HG02759 (cell line): Measurements from ENCODE around the gene METTL1.

Experiments
- ATAC-seq: cut with Tn5 transposase; IDR thresholded peaks from one replicate; pipeline ENCODE4 v1.9.1; 2021; ENCODE audit warnings: mild to moderate bottlenecking, moderate library complexity; ENCODE audit not compliant: unreplicated experiment

The METTL1 gene

GRCh38 chr12:57755454-57756372 is 16.2 kb downstream of the METTL1 start:
- no peak for ATAC-seq

GRCh38 chr12:57755194-57755453 is 16.8 kb downstream of the METTL1 start:
- no peak for ATAC-seq

GRCh38 chr12:57754411-57755193 is 17.3 kb downstream of the METTL1 start, which contains the start of gene MARCHF9:
MARCHF9 (plus strand) TSS chr12:57755103; CDS start chr12:57755529, 426 bp downstream.
- peak; percentile 37 for ATAC-seq

- ATAC-seq = no peak
These were observed 18.1 kb downstream of the METTL1 start for GRCh38 chr12:57753756-57754337.

GRCh38 chr12:57752668-57753000 is 19.3 kb downstream of the METTL1 start:
- ATAC-seq = no peak

GRCh38 chr12:57751788-57752667 is 19.9 kb downstream of the METTL1 start, which contains the start of gene CDK4:
CDK4 (minus strand) TSS chr12:57752310; CDS start chr12:57751717, 593 bp downstream.
- peak; percentile 70 for ATAC-seq

GRCh38 chr12:57751432-57751787 is 20.5 kb downstream of the METTL1 start:
- ATAC-seq = no peak

GRCh38 chr12:57750561-57751431 is 21.1 kb downstream of the METTL1 start:
- no peak for ATAC-seq

- no peak for ATAC-seq
These were observed 22.8 kb downstream of the METTL1 start for GRCh38 chr12:57749061-57749460.

GRCh38 chr12:57746025-57746424 is 25.9 kb downstream of the METTL1 start:
- no peak for ATAC-seq

GRCh38 chr12:57745485-57745881 is 26.4 kb downstream of the METTL1 start:
- no peak for ATAC-seq

- ATAC-seq = peak; percentile 81
These were observed 27.0 kb downstream of the METTL1 start, which contains the start of gene TSPAN31 for GRCh38 chr12:57744777-57745484. TSPAN31 (plus strand) TSS chr12:57745039; CDS start chr12:57745155, 116 bp downstream.

- ATAC-seq = peak; percentile 35
These were observed 27.6 kb downstream of the METTL1 start for GRCh38 chr12:57744194-57744776.

GRCh38 chr12:57743769-57744168 is 28.1 kb downstream of the METTL1 start:
- no peak for ATAC-seq

- peak; percentile 64 for ATAC-seq
These were observed 29.8 kb downstream of the METTL1 start for GRCh38 chr12:57741844-57742738.

GRCh38 chr12:57741413-57741789 is 30.5 kb downstream of the METTL1 start:
- ATAC-seq = no peak

GRCh38 chr12:57740656-57741412 is 31.1 kb downstream of the METTL1 start:
- peak; percentile 44 for ATAC-seq
